SKM-1 treated with dmso at 0.1 percent for 144 hours (cell line): ENCODE results near the gene KRTAP10-12.
"Not testable (repeated sequence)": the region's sequence is repeated elsewhere in the genome, so short reads cannot be mapped to it uniquely, and the experiment has no call there.

Experiments used
- DNase-seq: peaks from one replicate; lab custom pipeline; 2025; ENCODE audit not compliant: unreplicated experiment; lab: John Stamatoyannopoulos, UW

KRTAP10-12 gene

GRCh38 chr21:44697172-44697810, at the start of gene KRTAP10-12:
KRTAP10-12 (plus strand) TSS chr21:44697172; CDS start chr21:44697202, 30 bp downstream.
- not testable (repeated sequence) for DNase-seq

- no peak for DNase-seq
Observed at GRCh38 chr21:44647222-44647552, 49.8 kb upstream of the KRTAP10-12 start.

- DNase-seq = no peak
Observed at GRCh38 chr21:44648557-44649311, 48.2 kb upstream of the KRTAP10-12 start.

- DNase-seq = no peak
Observed at GRCh38 chr21:44649521-44650100, 47.4 kb upstream of the KRTAP10-12 start.

- no peak for DNase-seq
Observed at GRCh38 chr21:44650265-44650972, 46.6 kb upstream of the KRTAP10-12 start.

- DNase-seq = no peak
Observed at GRCh38 chr21:44650973-44651675, 45.8 kb upstream of the KRTAP10-12 start.

GRCh38 chr21:44653123-44653522, 43.8 kb upstream of the KRTAP10-12 start:
- DNase-seq = no peak

- no peak for DNase-seq
Observed at GRCh38 chr21:44653656-44654575, 43.1 kb upstream of the KRTAP10-12 start.

- DNase-seq = no peak
Observed at GRCh38 chr21:44654576-44655175, 42.3 kb upstream of the KRTAP10-12 start, which contains the start of gene KRTAP12-4. KRTAP12-4 (minus strand) TSS chr21:44654659; CDS start chr21:44654614, 45 bp downstream.

- DNase-seq = no peak
Observed at GRCh38 chr21:44656868-44657267, 40.1 kb upstream of the KRTAP10-12 start.

GRCh38 chr21:44657635-44658540, 39.1 kb upstream of the KRTAP10-12 start, which contains the start of gene KRTAP12-3:
KRTAP12-3 (plus strand) TSS chr21:44657932; CDS start chr21:44657980, 48 bp downstream.
- DNase-seq = no peak

GRCh38 chr21:44658541-44658910, 38.4 kb upstream of the KRTAP10-12 start:
- DNase-seq = no peak

- DNase-seq = no peak
Observed at GRCh38 chr21:44658913-44659595, 37.9 kb upstream of the KRTAP10-12 start.

- not testable (repeated sequence) for DNase-seq
Observed at GRCh38 chr21:44661567-44661966, 35.4 kb upstream of the KRTAP10-12 start.

GRCh38 chr21:44664691-44665090, 32.3 kb upstream of the KRTAP10-12 start:
- no peak for DNase-seq

GRCh38 chr21:44666401-44667320, 30.3 kb upstream of the KRTAP10-12 start, which contains the start of gene KRTAP12-2:
KRTAP12-2 (minus strand) TSS chr21:44666927; CDS start chr21:44666886, 41 bp downstream.
- DNase-seq = no peak

- DNase-seq = no peak
Observed at GRCh38 chr21:44667612-44668011, 29.4 kb upstream of the KRTAP10-12 start.
